Calu3 (cell line): ENCODE measurements around the gene ABCA12. TPM values are rescaled to one million over a fixed set of nuclear protein-coding genes. Genes with fewer than 3 reads are reported as not detected.

Source experiments
- BruUV-seq: library from RNA; stranded (reverse); fragments of 400-500 nt; replicated peaks from 2 replicates; lab custom pipeline; 2021; lab: Mats Ljungman, UMichigan
- CTCF ChIA-PET: fragments of 300-600 bp; sonication (Branson Sonifier 250); formaldehyde crosslinking; loops from one replicate; lab custom pipeline; 2022; ENCODE audit warnings: antibody characterized with exemption; lab: Charles Lee
- DNase-seq: peaks from one replicate; pipeline ENCODE4 v3.0.0; 2022
- H3K27ac Mint-ChIP-seq: one replicate; pipeline ENCODE4 v1.8.0; 2022; ENCODE audit warnings: mixed read lengths; ENCODE audit not compliant: unreplicated experiment
- H3K27me3 Mint-ChIP-seq: one replicate; pipeline ENCODE4 v1.8.0; 2022; ENCODE audit warnings: mixed read lengths; ENCODE audit not compliant: unreplicated experiment
- H3K36me3 Mint-ChIP-seq: one replicate; pipeline ENCODE4 v1.8.0; 2022; ENCODE audit warnings: mild to moderate bottlenecking, moderate library complexity, mixed read lengths; ENCODE audit not compliant: insufficient read depth, unreplicated experiment
- H3K4me1 Mint-ChIP-seq: one replicate; pipeline ENCODE4 v1.8.0; 2022; ENCODE audit warnings: mild to moderate bottlenecking, low read depth, mixed read lengths; ENCODE audit not compliant: unreplicated experiment
- H3K4me3 Mint-ChIP-seq: one replicate; pipeline ENCODE4 v1.8.0; 2022; ENCODE audit warnings: mild to moderate bottlenecking, low read depth, moderate library complexity, mixed read lengths; ENCODE audit not compliant: unreplicated experiment
- H3K9me3 Mint-ChIP-seq: one replicate; pipeline ENCODE4 v1.8.0; 2022; ENCODE audit warnings: low read depth, mixed read lengths; ENCODE audit not compliant: unreplicated experiment
- CTCF ChIP-seq: fragments of 200-600 bp; IDR thresholded peaks from one replicate; pipeline ENCODE4 v1.8.0; 2022; ENCODE audit warnings: antibody characterized with exemption; ENCODE audit not compliant: unreplicated experiment
- intact Hi-C: fragments of 100-400 bp; cut with micrococcal nuclease; formaldehyde crosslinking; loops from one replicate; pipeline ENCODE4 v1.10.0; 2022; ENCODE audit not compliant: unreplicated experiment
- total RNA-seq: library from RNA; stranded (reverse); gene quantifications from 2 replicates; pipeline ENCODE4 v1.2.3, GENCODE V29; 2022

Gene ABCA12
- total RNA-seq, 1 experiment from 2014 or later, result 4.8 TPM

DNA sequence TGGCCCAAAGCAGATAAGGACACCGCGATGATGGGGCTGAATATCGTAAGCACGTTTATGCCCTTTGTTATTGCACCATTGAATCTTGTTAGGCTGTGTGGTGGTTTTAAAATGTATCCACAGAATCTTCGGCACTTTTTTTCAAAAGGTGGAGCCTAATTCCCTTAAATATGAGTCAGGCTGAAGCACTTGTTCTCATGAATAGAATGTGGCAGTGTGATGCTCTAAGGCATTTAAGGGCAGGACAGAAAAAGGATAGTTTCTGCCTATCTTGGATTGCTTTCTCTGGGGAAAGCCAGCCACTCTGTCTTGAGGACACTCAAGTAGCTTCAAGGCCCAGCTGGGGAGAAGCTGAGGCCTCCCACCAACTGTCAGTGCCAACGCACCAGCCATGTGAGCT lies 39.6 kb downstream of the ABCA12 start:
- intact Hi-C loops, result no loop called here
- Mint-ChIP-seq H3K36me3 (no peaks in the 10 kb centered on the region), H3K27me3 (no peaks in the 10 kb centered on the region), H3K4me1 (no peaks in the 10 kb centered on the region), H3K4me3 (no peak overlapping the region), H3K27ac (no peak overlapping the region), H3K9me3 (no peaks in the 10 kb centered on the region)
- no TSS peak for BruUV-seq
- no peak for TF ChIP-seq CTCF
- DNase-seq, result no peak
- CTCF ChIA-PET, result no interaction called here

- no peak for TF ChIP-seq CTCF
- DNase-seq, result no peak
- no peak overlapping the region for H3K4me3 Mint-ChIP-seq
- no peak overlapping the region for H3K27ac Mint-ChIP-seq
- no peaks in the 10 kb centered on the region for H3K4me1 Mint-ChIP-seq
- BruUV-seq, result no TSS peak
- CTCF ChIA-PET, result no interaction called here
- no peaks in the 10 kb centered on the region for H3K27me3 Mint-ChIP-seq
- H3K9me3 Mint-ChIP-seq, result no peaks in the 10 kb centered on the region
- intact Hi-C loops, result no loop called here
- no peaks in the 10 kb centered on the region for H3K36me3 Mint-ChIP-seq
Measured at GRCh38 chr2:215084080-215084479, 54.3 kb downstream of the ABCA12 start.

DNA sequence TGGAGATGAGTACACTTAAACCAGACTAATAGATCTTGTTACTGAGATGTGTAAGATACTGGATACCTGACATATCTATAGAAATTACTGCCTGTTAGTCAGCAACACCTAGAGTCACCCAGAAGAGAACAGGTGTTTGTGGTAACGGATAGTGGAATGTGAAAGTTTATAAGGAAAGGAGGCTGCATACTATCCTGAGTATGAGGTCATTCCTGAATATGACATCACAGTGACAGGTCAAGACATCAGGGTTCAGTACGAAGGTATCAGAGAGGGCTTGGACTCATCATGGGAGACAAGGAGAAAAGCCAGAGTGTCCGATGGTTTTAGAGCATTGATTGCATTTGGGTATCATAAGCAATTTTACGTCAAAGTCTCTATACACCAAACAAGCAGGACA lies 55.3 kb downstream of the ABCA12 start:
- Mint-ChIP-seq H3K27me3 (no peaks in the 10 kb centered on the region), H3K9me3 (no peaks in the 10 kb centered on the region), H3K36me3 (no peaks in the 10 kb centered on the region), H3K4me1 (no peaks in the 10 kb centered on the region), H3K27ac (no peak overlapping the region), H3K4me3 (no peak overlapping the region)
- BruUV-seq, result no TSS peak
- DNase-seq, result no peak
- CTCF ChIA-PET, result no interaction called here
- no peak for TF ChIP-seq CTCF
- intact Hi-C loops, result no loop called here

DNA sequence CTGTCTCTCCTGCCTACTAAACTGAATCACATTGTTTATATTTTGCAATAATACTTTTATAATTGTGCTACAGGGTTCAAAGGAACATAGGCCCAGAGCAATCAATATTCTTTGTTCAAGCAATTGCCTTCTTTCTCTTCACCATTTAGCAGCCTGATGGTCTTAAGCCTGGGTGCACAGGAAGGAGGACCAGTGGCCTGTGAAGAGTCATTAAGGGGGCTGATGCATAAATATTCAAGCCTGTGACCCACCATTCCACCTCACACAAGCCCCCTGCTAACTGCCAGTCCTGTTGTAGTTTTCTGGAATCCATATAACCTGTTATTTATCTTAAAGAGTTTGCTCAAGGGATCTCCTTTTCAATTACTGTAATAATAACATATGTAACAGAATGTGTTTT lies 56.0 kb downstream of the ABCA12 start:
- TF ChIP-seq CTCF, result no peak
- CTCF ChIA-PET, result no interaction called here
- Mint-ChIP-seq H3K36me3 (no peaks in the 10 kb centered on the region), H3K27ac (no peak overlapping the region), H3K4me3 (no peak overlapping the region), H3K27me3 (no peaks in the 10 kb centered on the region), H3K4me1 (no peaks in the 10 kb centered on the region), H3K9me3 (no peaks in the 10 kb centered on the region)
- intact Hi-C loops, result no loop called here
- no TSS peak for BruUV-seq
- no peak for DNase-seq
